HL-60 (cell line): ENCODE results near the gene PRND.

Experiments used
- CTCF ChIP-seq: IDR thresholded peaks from one replicate; pipeline ENCODE4 v1.5.1; 2011; ENCODE audit warnings: low read length, control low read depth, inconsistent platforms; ENCODE audit not compliant: insufficient read depth
- GABPA ChIP-seq: IDR thresholded peaks from 2 replicates; pipeline ENCODE4 v1.6.1; 2012; ENCODE audit warnings: low read depth
- POLR2AphosphoS5 ChIP-seq: IDR thresholded peaks from 2 replicates; pipeline ENCODE4 v1.6.1; 2012; ENCODE audit warnings: low read depth
- REST ChIP-seq: IDR thresholded peaks from 2 replicates; pipeline ENCODE4 v1.6.1; 2012; ENCODE audit warnings: low read depth; ENCODE audit not compliant: insufficient replicate concordance
- SPI1 ChIP-seq: IDR thresholded peaks from 2 replicates; pipeline ENCODE4 v1.6.1; 2012; ENCODE audit warnings: low read depth, mild to moderate bottlenecking, borderline replicate concordance

GRCh38 chr20:4681991-4682401 is 39.7 kb upstream of the PRND start:
- TF ChIP-seq POLR2AphosphoS5 (no peak), CTCF (no peak), REST (no peak), GABPA (no peak), SPI1 (no peak)
